Esophagus muscularis mucosa (tissue), 4 donors: ENCODE measurements around the gene STK39. TPM values are rescaled to one million over a fixed set of nuclear protein-coding genes. Genes with fewer than 3 reads are reported as not detected.

ENCODE experiments used
- DNase-seq: peaks from one replicate; pipeline ENCODE4 v3.0.0-alpha.2; 2017; ENCODE audit errors: extremely low spot score
- H3K27ac ChIP-seq, 4 donors: fragments of 200-600 bp; sonication (generic); replicated peaks in 1 of 4; 1 replicate in 3 of 4; 2 replicates in 1 of 4; pipeline ENCODE4 v1.5.1; 2016 to 2019; ENCODE audit warnings: mild to moderate bottlenecking in 1 of 4
- H3K27me3 ChIP-seq, 4 donors: fragments of 200-600 bp; sonication (generic); one replicate each; pipeline versions ENCODE4 v1.5.1 to v1.6.0; 2016 to 2019
- H3K36me3 ChIP-seq, 4 donors: fragments of 200-600 bp; sonication (generic); one replicate each; pipeline ENCODE4 v1.5.1; 2016 to 2019
- H3K4me1 ChIP-seq, 4 donors: fragments of 200-600 bp; sonication (generic); one replicate each; pipeline ENCODE4 v1.5.1; 2016 to 2019
- H3K4me3 ChIP-seq, 4 donors: fragments of 200-600 bp; sonication (generic); 1 replicate in 2 of 4; 2 replicates in 2 of 4; pipeline ENCODE4 v1.5.1; 2016 to 2019; ENCODE audit warnings: mild to moderate bottlenecking in 4 of 4, moderate library complexity in 1 of 4
- H3K9me3 ChIP-seq, 4 donors: fragments of 200-600 bp; sonication (generic); 1 replicate in 3 of 4; 2 replicates in 1 of 4; pipeline ENCODE4 v1.5.1; 2016 to 2019
- CTCF ChIP-seq, 3 experiments: fragments of 200-600 bp in 2 of 3; fragments of 450-650 bp in 1 of 3; sonication (generic) in 2 of 3; IDR thresholded peaks; one replicate each; pipeline ENCODE4 v1.5.1; 2017 to 2019; ENCODE audit warnings: antibody characterized with exemption in 3 of 3, mild to moderate bottlenecking in 2 of 3, moderate library complexity in 1 of 3
- EP300 ChIP-seq: sonication (generic); formaldehyde crosslinking; IDR thresholded peaks from one replicate; pipeline ENCODE4 v1.6.1; 2017; ENCODE audit warnings: antibody characterized with exemption
- POLR2A ChIP-seq: fragments of 450-650 bp; IDR thresholded peaks from one replicate; pipeline ENCODE4 v1.6.1; 2017; ENCODE audit warnings: antibody characterized with exemption, moderate library complexity, mild to moderate bottlenecking, low read depth
- POLR2AphosphoS5 ChIP-seq, 2 donors: sonication (generic); formaldehyde crosslinking; IDR thresholded peaks; one replicate each; pipeline ENCODE4 v1.6.1; 2017; ENCODE audit warnings: antibody characterized with exemption in 2 of 2
- WGBS: methylation state at CpG from one replicate; pipeline ENCODE4 v1.1.5; 2018; 5-methylcytosine and 5-hydroxymethylcytosine counted together
- intact Hi-C: fragments of 100-400 bp; cut with DNase I; formaldehyde crosslinking; loops from one replicate; pipeline ENCODE4 v1.15.1; 2023
- total RNA-seq, 4 donors: library from RNA; depleted of rRNA; stranded (reverse); fragments of >200 nt; gene quantifications; one replicate each; pipeline versions ENCODE4 v1.1.0 to v1.2.1, GENCODE V29; 2016

The STK39 gene
- total RNA-seq, 4 donors from 2014 or later = 32.5 to 49.1 (median 41.5) TPM

- DNase-seq = no peak
- Histone ChIP-seq H3K9me3 (no peaks in the 10 kb centered on the region), H3K27ac (no peak overlapping the region), H3K27me3 (no peaks in the 10 kb centered on the region), H3K36me3 (peaks cover 0 to 10% (median 0%) of the 10 kb centered on the region in 4 donors), H3K4me3 (no peak overlapping the region), H3K4me1 (peaks cover 0 to 27% (median 14%) of the 10 kb centered on the region in 4 donors)
- intact Hi-C loops = no loop called here
- TF ChIP-seq CTCF (IDR thresholded peaks at IDR 0.05) (no peak), EP300 (no peak)
- 37% methylated on average over 1 of the region's 1 CpG for WGBS
Measured at GRCh38 chr2:168029071-168029470, 218.3 kb downstream of the STK39 start.

GRCh38 chr2:168028362-168028761 is 219.0 kb downstream of the STK39 start:
- TF ChIP-seq POLR2A = no peak
- no peak for TF ChIP-seq POLR2AphosphoS5 (IDR thresholded peaks at IDR 0.05)
- no peaks in the 10 kb centered on the region for H3K9me3 ChIP-seq
- H3K4me3 ChIP-seq = no peak overlapping the region

DNA sequence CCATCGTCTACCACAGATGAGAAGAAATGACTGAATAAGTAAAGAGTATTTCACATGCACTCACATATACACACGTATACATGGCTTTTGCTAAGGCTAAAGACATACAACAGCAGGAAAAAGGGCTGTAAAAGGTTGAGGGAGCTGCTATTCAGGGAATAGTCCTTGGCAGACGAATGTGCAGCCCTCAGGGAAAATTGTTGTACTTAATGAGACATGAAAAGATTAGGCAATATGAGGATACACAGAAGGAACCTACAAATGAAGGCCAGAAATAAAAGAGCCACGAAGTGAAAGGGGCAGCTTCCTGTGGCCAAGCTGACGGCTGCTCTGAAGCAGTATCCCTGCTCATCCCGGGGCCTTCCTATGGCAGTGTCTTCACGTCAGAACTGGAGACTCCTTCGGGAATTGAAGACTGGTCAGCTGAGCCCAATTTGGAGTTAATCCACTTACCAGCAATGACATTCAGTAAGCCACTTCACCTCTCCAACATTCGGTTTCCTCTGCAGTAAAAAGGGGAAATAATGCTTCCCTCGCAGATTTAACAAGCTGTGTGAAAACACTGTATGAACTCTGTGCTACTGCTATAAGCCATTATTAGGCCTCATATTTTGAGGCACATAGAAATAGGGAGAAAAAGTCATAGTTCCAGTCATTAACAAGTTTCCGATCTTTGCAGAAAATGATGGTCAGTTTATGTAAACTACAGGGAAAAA is 221.8 kb downstream of the STK39 start:
- Histone ChIP-seq H3K36me3 (peaks cover 0 to 4% (median 0%) of the 10 kb centered on the region in 4 donors), H3K4me1 (peaks cover 0 to 27% (median 12%) of the 10 kb centered on the region in 4 donors), H3K27ac (no peak overlapping the region), H3K9me3 (no peaks in the 10 kb centered on the region), H3K27me3 (no peaks in the 10 kb centered on the region), H3K4me3 (no peak overlapping the region)
- no peak for DNase-seq
- 82% methylated on average over 11 of the region's 11 CpGs for WGBS
- TF ChIP-seq POLR2AphosphoS5 (IDR thresholded peaks at IDR 0.05) (no peak), EP300 (no peak), CTCF (IDR thresholded peaks at IDR 0.05) (no peak), POLR2A (no peak)
- intact Hi-C loops = no loop called here

More at GRCh38 chr2:168028362-168028761, 219.0 kb downstream of the STK39 start:
- intact Hi-C loops = no loop called here
- Histone ChIP-seq H3K36me3 (peaks cover 0 to 4% (median 0%) of the 10 kb centered on the region in 4 donors), H3K27me3 (no peaks in the 10 kb centered on the region), H3K4me1 (peaks cover 0 to 27% (median 14%) of the 10 kb centered on the region in 4 donors), H3K27ac (no peak overlapping the region)
- no peak for DNase-seq

DNA sequence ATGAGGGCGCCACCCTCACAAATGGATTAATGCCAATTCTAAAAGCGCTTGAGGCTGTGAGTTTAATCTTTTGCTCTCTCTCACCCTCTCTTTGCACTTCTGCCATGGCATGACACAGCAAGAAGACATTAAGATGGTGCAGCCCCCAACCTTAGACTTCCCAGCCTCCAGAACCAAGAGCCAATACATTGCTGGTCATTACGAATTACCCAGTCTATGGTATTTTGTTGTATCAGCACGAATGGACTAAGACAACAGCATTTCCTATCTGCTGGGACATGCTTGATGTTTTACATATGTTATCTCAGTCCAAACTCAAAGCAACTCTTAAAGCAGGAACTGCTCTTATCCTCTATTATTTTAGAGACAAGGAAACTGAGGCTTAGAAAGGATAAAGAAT is 222.9 kb downstream of the STK39 start:
- DNase-seq = no peak
- intact Hi-C loops = no loop called here
- H3K27me3 ChIP-seq = no peaks in the 10 kb centered on the region
- no peak overlapping the region for H3K4me3 ChIP-seq
- H3K27ac ChIP-seq = no peak overlapping the region
- no peaks in the 10 kb centered on the region for H3K9me3 ChIP-seq
- no peak for TF ChIP-seq EP300
- WGBS = 97% methylated on average over 4 of the region's 4 CpGs
- peaks cover 0 to 4% (median 0%) of the 10 kb centered on the region in 4 donors for H3K36me3 ChIP-seq
- peaks cover 0 to 16% (median 9%) of the 10 kb centered on the region in 4 donors for H3K4me1 ChIP-seq

DNA sequence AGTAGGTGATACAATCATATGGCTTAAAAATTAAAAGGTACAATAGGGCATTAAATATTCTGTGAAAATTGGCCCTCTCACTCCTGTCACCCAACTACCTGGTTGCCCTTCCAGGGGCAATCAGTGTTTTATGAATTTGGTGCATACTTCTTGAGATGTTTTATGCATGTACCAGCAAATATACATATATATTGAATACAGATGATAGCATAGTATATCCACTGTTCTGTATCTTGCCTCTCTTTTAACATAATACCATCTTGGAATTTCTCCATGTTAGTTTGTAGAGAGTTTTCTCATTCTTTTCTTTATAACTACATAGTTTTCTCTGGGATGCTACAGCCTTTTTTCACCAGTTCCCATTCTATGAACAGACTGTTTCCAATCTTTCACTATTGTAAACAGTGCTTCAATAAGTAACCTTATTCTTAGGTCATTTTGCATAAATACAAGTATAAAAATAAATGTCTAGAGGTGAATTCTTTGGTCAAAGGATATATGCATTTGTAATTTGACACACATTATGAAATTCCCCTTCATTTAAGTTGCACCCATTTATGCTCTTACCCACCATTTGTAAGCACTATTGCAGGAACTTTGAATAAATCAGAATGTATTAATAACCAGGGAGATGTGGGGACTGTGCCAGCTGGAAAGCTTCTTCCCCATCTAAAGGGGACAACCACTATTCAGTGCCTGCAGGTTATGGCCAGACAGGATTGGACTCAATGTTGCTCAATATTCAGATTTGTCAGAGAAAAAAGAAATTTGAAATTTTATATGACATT is 225.4 kb downstream of the STK39 start:
- Histone ChIP-seq H3K36me3 (peaks cover 0 to 4% (median 0%) of the 10 kb centered on the region in 4 donors), H3K27me3 (no peaks in the 10 kb centered on the region), H3K4me3 (no peak overlapping the region), H3K9me3 (no peaks in the 10 kb centered on the region), H3K4me1 (no peaks in the 10 kb centered on the region), H3K27ac (no peak overlapping the region)
- no peak for DNase-seq
- intact Hi-C loops = no loop called here
- TF ChIP-seq POLR2AphosphoS5 (IDR thresholded peaks at IDR 0.05) (no peak), EP300 (no peak), POLR2A (no peak), CTCF (IDR thresholded peaks at IDR 0.05) (no peak)
